SH-SY5Y (cell line): ENCODE measurements around the gene KATNBL1.

Experiments
- GATA2 ChIP-seq: IDR thresholded peaks from 2 replicates; pipeline ENCODE4 v1.6.1; 2011; ENCODE audit warnings: mild to moderate bottlenecking, low read depth, low read length
- GATA3 ChIP-seq: IDR thresholded peaks from 2 replicates; pipeline ENCODE4 v1.6.1; 2011; ENCODE audit warnings: low read depth, mild to moderate bottlenecking, low read length, moderate library complexity

GRCh38 chr15:34160735-34161134 is 49.2 kb downstream of the KATNBL1 start:
- TF ChIP-seq GATA2 (no peak), GATA3 (no peak)
